K562 (cell line): ENCODE results near the gene GARRE1. TPM values are rescaled to one million over a fixed set of nuclear protein-coding genes. Genes with fewer than 3 reads are reported as not detected.
A peak's percentile ranks its signal among the peaks of the same experiment; 100 is the strongest.

Experiments used
- CEBPZ ChIP-seq: fragments of 150-350 bp; IDR thresholded peaks from 2 replicates; pipeline ENCODE4 v1.6.1; 2014; ENCODE audit warnings: low read depth, mild to moderate bottlenecking, low read length, borderline replicate concordance
- DIDO1 ChIP-seq: fragments of 450-650 bp; IDR thresholded peaks from 2 replicates; pipeline ENCODE4 v1.6.1; 2016; ENCODE audit warnings: low read depth, missing biosample characterization, missing genetic modification characterization
- DNMT1 ChIP-seq: fragments of 450-650 bp; IDR thresholded peaks from 2 replicates; pipeline ENCODE4 v1.6.1; 2016; ENCODE audit warnings: antibody characterized with exemption, mild to moderate bottlenecking
- KDM1A ChIP-seq, 2 experiments: fragments of 450-650 bp; IDR thresholded peaks; 2 replicates each; pipeline ENCODE4 v1.6.1; 2016; ENCODE audit warnings: mild to moderate bottlenecking in 2 of 2
- LEF1 ChIP-seq: fragments of 450-650 bp; IDR thresholded peaks from 2 replicates; pipeline ENCODE4 v1.6.1; 2016; ENCODE audit warnings: mild to moderate bottlenecking
- MITF ChIP-seq: IDR thresholded peaks from 2 replicates; pipeline ENCODE4 v1.6.1; 2014; ENCODE audit warnings: antibody characterized with exemption
- NCOA1 ChIP-seq: fragments of 450-650 bp; IDR thresholded peaks from 2 replicates; pipeline ENCODE4 v1.6.1; 2016; ENCODE audit warnings: low read depth
- NFYB ChIP-seq: IDR thresholded peaks from 2 replicates; pipeline ENCODE4 v1.6.1; 2011; ENCODE audit warnings: mild to moderate bottlenecking, moderate library complexity; ENCODE audit not compliant: insufficient read length; ENCODE audit errors: extremely low read depth
- NONO ChIP-seq, 2 experiments: fragments of 200-400 bp in 1 of 2; fragments of 450-650 bp in 1 of 2; formaldehyde crosslinking in 1 of 2; IDR thresholded peaks; 2 replicates each; pipeline ENCODE4 v1.6.1; 2017; ENCODE audit warnings: low read depth in 2 of 2, mild to moderate bottlenecking in 2 of 2, moderate library complexity in 2 of 2, low read length in 1 of 2
- PKNOX1 ChIP-seq: fragments of 450-650 bp; IDR thresholded peaks from 2 replicates; pipeline ENCODE4 v1.6.1; 2016
- POLR3G ChIP-seq: IDR thresholded peaks from 2 replicates; pipeline ENCODE4 v1.6.1; 2011; ENCODE audit not compliant: insufficient read length, insufficient replicate concordance; ENCODE audit errors: extremely low read depth
- SMAD4 ChIP-seq: fragments of 250-450 bp; sonication (Bioruptor Pico); conservative IDR thresholded peaks from 2 replicates; pipeline ENCODE4 v1.8.0; 2021; ENCODE audit warnings: inconsistent platforms, mild to moderate bottlenecking, moderate library complexity
- SMARCC2 ChIP-seq: fragments of 450-650 bp; IDR thresholded peaks from 2 replicates; pipeline ENCODE4 v1.6.1; 2017; ENCODE audit warnings: antibody characterized with exemption, moderate library complexity, mild to moderate bottlenecking, low read depth
- TCF7L2 ChIP-seq: fragments of 150-350 bp; IDR thresholded peaks from 2 replicates; pipeline ENCODE4 v1.6.1; 2016; ENCODE audit warnings: low read depth, mild to moderate bottlenecking, low read length, moderate library complexity
- TSC22D4 ChIP-seq: fragments of 450-650 bp; IDR thresholded peaks from 2 replicates; pipeline ENCODE4 v1.6.1; 2016; ENCODE audit warnings: missing genetic modification characterization, missing biosample characterization, control low read depth
- USF2 ChIP-seq: sonication (generic); formaldehyde crosslinking; IDR thresholded peaks from 2 replicates; pipeline ENCODE4 v1.5.0; 2020; ENCODE audit warnings: missing genetic modification reagents
- ZBTB5 ChIP-seq: fragments of 450-650 bp; IDR thresholded peaks from 2 replicates; pipeline ENCODE4 v1.6.1; 2017; ENCODE audit warnings: antibody characterized with exemption
- ZNF696 ChIP-seq: fragments of 250-450 bp; sonication (Bioruptor Pico); conservative IDR thresholded peaks from 2 replicates; pipeline ENCODE4 v1.4.0; 2020; ENCODE audit warnings: mild to moderate bottlenecking, moderate library complexity
- ZNF785 ChIP-seq: fragments of 250-450 bp; sonication (Bioruptor Pico); IDR thresholded peaks from 2 replicates; pipeline ENCODE4 v1.4.0; 2020; ENCODE audit warnings: mild to moderate bottlenecking
- polyA plus RNA-seq, 8 experiments: library from polyadenylated mRNA; depleted of rRNA in 4 of 8; stranded (reverse) in 5 of 8; unstranded in 3 of 8; fragments of >200 nt; fragmentation: Nextera tagmentation in 2 of 8; fragmentation: Illumina TruSeq in 1 of 8; extraction: Ambion mirVana in 2 of 8; extraction: Trizol in 1 of 8; gene quantifications; 2 replicates each; pipeline versions ENCODE4 v1.2.1 to v1.2.3, GENCODE V29; 2011 to 2014; ENCODE audit warnings: inconsistent platforms in 1 of 8, missing spikeins in 1 of 8
- total RNA-seq, 7 experiments: library from RNA; depleted of rRNA in 6 of 7; stranded (reverse); fragments of >200 nt in 6 of 7; fragmentation: Illumina TruSeq in 2 of 7; extraction: Trizol in 2 of 7; gene quantifications; 2 replicates each; pipeline versions ENCODE4 v1.2.1 to v1.2.3, GENCODE V29; 2011 to 2021; ENCODE audit warnings: low replicate concordance in 1 of 7
- TF ChIP-seq, protein P1 (sequence below): fragments of 250-450 bp; sonication (Bioruptor Pico); IDR thresholded peaks from 2 replicates; pipeline ENCODE4 v1.9.0; 2021; ENCODE audit warnings: mild to moderate bottlenecking

GARRE1 gene
- total and polyA plus RNA-seq, 9 of the 15 experiments (the other 6 are each of a cell fraction or from before 2014, with no cell fraction given): 1.6 to 12.8 (median 7.5) TPM

DNA sequence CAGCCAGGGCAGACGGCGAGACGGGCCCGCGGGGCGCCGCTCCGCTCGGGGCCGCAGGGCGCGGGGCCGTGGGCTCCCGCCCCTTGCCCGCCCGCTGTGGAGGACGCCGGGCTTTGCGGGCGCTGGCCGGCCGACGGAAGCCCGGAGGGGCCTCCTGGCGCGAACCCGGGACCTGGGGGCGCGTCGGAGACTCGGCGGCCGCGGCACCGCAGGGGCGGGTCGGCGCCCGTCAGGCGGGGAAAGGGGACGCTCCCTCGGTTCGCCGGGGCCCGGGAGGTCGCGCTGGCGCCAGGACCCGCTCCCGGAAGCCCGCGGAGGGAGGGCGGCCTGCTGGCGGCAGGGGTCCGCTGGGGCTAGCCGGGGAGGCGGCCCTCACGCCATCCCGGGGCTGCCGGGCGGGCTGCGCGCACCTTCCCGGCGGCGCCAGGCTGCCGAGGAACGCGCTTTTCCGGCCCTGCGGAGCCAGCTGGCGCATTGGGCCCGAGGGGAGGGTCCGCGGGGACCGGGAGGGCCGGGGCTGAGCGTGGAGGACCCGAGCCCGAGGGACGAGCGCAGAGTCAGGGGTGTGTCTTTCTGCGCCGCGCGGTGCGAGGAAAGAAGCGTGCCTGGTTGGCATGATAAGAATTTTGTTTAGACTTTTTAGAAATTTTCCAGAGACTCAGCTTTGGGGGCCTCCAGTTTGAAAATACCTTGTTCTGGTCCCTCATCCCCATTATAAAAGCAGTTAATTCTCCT is 511 bp downstream of the GARRE1 start (continued):
- TF ChIP-seq, protein P1, sequence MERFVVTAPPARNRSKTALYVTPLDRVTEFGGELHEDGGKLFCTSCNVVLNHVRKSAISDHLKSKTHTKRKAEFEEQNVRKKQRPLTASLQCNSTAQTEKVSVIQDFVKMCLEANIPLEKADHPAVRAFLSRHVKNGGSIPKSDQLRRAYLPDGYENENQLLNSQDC (CRISPR knock-in tag): no peak
- TF ChIP-seq ZBTB5 (no peak), DIDO1 (no peak), MITF (no peak), PKNOX1 (no peak), SMAD4 (peak; percentile 65; the same call in 1 of the 2 replicates), USF2 (CRISPR knock-in tag) (no peak), ZNF696 (no peak), KDM1A (IDR thresholded peaks at IDR 0.05) (no peak), NCOA1 (no peak), CEBPZ (no peak), NFYB (no peak), ZNF785 (CRISPR knock-in tag) (no peak), DNMT1 (no peak), TCF7L2 (no peak), TSC22D4 (tag) (no peak), SMARCC2 (no peak), LEF1 (no peak), POLR3G (no peak), NONO (IDR thresholded peaks at IDR 0.05; ENCODE audit: low read depth in 2 of 2, low read length in 1 of 2) (peak in 1 of 2 experiments; percentile 73; a peak in 3 of 4 replicates)
